ENCODE results near the gene PRTG.

The PRTG gene

GRCh38 chr15:55742498-55742926, 440 bp downstream of the PRTG start:
- DNase-seq (ENCODE audit: low read depth), result peak; percentile 11
- peak overlapping the region; percentile 23 for H3K4me3 ChIP-seq (ENCODE audit: low read length)
- TF ChIP-seq CTCF (IDR thresholded peaks at IDR 0.05; ENCODE audit: insufficient read depth, low read depth, low read length, missing control alignments), result no peak

- peak overlapping the region; percentile 30 for H3K4me3 ChIP-seq (ENCODE audit: low read length)
- peak; percentile 4 for DNase-seq (ENCODE audit: low read depth)
- no peak for TF ChIP-seq CTCF (IDR thresholded peaks at IDR 0.05; ENCODE audit: insufficient read depth, low read depth, low read length, missing control alignments)
Observed at GRCh38 chr15:55741833-55742497, 987 bp downstream of the PRTG start.

- no peak for DNase-seq (ENCODE audit: low read depth)
- no peak overlapping the region for H3K4me3 ChIP-seq (ENCODE audit: low read length)
Observed at GRCh38 chr15:55740981-55741832, 1.7 kb downstream of the PRTG start.

GRCh38 chr15:55740359-55740878, 2.5 kb downstream of the PRTG start:
- no peak overlapping the region for H3K4me3 ChIP-seq (ENCODE audit: low read length)
- no peak for TF ChIP-seq CTCF (IDR thresholded peaks at IDR 0.05; ENCODE audit: insufficient read depth, low read depth, low read length, missing control alignments)
- DNase-seq (ENCODE audit: low read depth), result no peak

More at GRCh38 chr15:55740981-55741832, 1.7 kb downstream of the PRTG start:
- TF ChIP-seq CTCF (IDR thresholded peaks at IDR 0.05; ENCODE audit: insufficient read depth, low read depth, low read length, missing control alignments), result no peak

- no peak overlapping the region for H3K4me3 ChIP-seq (ENCODE audit: low read length)
- TF ChIP-seq CTCF (IDR thresholded peaks at IDR 0.05; ENCODE audit: insufficient read depth, low read depth, low read length, missing control alignments), result no peak
Observed at GRCh38 chr15:55739641-55740040, 3.3 kb downstream of the PRTG start.

GRCh38 chr15:55738715-55739114, 4.2 kb downstream of the PRTG start:
- DNase-seq (ENCODE audit: low read depth), result no peak
- TF ChIP-seq CTCF (IDR thresholded peaks at IDR 0.05; ENCODE audit: insufficient read depth, low read depth, low read length, missing control alignments), result no peak
- no peak overlapping the region for H3K4me3 ChIP-seq (ENCODE audit: low read length)

More at GRCh38 chr15:55739641-55740040, 3.3 kb downstream of the PRTG start:
- DNase-seq (ENCODE audit: low read depth), result no peak

All from epithelial cell of esophagus (primary cell).